ENCODE data around the gene NUBP2.

NUBP2 gene

DNA sequence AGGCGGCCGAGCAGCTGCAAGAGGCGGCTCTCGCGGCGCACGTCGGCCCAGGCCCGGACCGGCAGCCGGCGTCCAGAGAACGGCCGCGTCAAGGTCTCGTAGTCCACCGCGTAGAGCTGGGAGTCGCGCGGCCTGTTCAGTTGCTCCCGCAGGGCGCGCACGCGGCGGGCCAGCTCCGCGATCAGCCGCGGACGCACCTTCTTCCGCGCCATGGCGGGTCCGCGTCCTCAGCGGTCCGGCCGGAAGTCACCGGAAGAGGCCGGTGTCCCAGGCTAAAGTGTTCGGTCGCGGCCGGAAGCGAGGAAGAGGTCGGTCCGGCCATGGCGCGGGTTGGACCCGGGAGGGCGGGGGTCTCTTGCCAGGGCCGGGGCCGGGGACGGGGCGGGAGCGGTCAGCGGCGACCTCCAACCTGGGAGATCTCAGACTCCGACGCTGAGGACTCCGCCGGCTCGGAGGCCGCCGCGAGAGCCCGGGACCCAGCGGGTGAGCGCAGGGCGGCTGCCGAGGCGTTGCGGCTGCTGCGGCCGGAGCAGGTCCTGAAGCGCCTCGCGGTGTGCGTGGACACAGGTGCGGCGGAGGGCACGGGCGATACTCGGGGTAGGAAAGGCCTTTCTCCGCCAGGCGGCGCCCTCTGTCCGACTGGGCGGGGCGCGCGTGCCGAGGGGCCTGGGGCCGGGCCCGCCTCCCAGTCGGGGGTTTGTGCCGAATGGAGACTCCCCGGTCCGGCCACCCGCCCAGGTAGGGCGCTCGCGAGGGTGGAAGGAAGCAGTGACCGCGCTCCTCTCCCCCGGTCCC is 9.7 kb upstream of the NUBP2 start, which contains the start of gene MRPS34:
Gene MRPS34 (minus strand): TSS at position 227 of the 795 bp plus-strand sequence. CDS start 15 bp downstream, at position 212.
- peak; percentile 68 to 78 for DNase-seq

DNA sequence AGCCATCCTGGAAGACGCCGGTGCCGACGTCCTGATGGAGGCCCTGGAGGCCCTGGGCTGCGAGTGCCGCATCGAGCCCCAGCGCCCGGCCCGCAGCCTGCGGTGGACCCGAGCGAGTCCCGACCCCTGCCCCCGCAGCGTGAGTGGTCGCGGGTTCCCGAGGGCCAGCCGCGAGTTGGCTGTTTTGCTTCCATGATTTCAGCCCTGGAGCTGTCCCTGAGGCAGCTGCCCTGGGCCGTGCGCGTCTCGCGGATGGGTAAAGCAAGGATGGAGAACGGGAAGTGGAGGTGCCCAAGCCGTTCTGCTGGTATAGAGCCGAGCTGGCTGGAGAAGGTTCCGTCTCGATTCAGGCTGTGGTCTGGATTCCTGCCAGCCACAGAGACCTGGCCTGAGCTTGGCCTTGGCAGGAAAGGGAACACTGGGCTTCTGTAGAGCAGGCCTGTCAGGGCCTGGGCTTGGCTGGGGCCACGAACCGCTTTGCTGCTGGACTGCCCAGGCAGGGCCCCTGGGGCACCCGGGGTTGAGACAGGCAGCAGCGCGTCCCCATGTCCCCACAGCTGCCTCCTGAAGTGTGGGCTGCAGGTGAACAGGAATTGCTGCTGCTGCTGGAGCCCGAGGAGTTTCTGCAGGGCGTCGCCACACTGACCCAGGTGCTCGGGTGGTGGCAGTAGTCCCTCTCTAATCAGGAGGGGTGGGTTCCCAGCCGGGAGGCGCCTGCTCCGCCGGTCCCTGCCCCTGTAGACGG is 8.9 kb upstream of the NUBP2 start:
- no peak for DNase-seq

DNA sequence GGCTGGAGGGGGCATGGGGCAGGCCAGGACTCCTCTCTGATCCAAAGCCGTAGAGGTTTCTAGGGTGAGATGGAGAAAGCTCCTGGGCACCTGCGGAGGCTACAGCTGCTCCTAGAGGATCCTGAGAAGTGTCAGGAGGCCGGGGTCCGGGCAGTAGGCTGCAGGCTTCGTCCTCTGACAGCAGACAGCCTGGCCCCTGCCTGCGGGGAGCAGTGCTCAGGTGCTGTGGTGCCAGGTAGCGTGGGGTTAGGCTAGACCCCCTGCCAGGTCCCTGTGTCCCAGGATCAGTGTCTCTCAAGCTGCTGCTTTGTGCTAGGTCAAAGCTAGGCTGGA is 8.3 kb upstream of the NUBP2 start:
- DNase-seq: no peak

DNA sequence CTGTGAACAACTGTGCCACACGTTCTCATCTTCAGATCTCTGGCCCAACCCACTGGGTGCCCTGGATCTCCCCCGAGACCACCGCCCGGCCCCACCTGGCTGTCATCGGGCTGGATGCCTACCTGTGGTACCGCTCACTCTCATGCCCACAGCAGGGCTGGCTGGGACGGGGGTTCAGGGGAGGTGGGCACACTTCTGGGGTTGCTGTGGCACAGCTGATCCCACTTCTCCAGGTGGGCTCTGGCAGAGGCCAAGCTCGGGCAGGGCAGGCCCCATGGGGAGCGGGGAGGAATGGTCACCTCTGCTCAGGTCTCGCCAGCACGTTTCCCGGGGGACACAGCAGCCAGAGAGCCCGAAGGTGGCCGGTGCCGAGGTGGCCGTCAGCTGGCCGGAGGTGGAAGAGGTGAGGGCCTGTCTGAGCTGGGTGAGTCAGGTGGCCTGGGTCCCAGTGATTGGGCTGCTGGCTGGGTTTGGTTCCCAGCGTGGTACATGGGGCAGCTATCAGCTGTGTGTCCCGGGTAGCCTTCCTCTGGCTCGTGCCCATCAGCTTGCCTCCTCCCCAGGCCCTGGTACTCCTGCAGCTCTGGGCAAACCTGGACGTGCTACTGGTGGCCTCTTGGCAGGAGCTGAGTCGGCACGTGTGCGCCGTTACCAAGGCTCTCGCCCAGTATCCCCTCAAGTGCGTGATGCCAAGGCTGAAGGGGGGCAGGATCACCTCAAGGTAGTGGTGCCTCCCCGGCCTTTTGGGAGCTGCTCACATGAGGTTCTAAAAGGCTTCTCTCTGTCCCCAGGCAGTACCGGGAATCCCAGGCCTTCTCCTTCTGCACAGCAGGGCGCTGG is 7.5 kb upstream of the NUBP2 start:
- no peak for DNase-seq

DNA sequence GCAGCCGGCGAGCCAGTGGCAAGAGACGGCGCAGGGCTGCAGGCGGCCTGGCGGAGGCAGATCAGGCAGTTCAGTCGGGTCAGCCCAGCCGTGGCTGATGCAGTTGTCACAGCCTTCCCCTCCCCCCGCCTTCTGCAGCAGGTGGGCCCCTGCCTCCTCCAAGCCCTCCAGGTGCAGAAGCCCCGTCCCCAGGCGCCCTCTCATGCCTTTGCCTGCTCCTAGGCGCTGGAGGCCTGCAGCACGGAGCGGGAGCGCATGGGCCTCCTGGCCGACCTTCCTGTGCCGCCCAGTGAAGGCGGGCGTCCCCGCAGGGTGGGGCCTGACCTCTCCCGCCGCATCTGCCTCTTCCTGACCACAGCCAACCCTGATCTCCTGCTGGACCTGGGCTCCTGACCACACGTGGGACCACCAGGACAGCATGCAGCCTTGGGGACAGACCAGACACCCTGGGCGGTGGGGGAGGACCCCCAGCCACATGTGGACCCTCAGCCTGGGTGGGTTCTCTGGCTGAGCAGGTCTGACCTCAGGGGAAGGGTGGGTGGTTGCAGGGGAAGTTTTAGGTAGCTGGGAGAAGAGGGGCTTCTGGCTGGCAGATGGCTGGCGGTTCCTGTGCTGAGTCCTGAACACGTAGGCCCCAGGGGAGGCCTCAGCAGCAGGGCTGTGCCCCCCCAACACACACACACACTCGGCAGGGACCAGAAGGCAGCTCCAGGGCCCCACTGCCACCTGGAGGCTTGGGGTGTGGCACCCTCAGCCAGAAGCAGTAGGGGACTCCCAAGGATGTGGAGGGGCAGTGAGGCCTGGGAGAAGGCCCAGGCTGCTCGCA is 6.7 kb upstream of the NUBP2 start:
- DNase-seq: no peak

DNA sequence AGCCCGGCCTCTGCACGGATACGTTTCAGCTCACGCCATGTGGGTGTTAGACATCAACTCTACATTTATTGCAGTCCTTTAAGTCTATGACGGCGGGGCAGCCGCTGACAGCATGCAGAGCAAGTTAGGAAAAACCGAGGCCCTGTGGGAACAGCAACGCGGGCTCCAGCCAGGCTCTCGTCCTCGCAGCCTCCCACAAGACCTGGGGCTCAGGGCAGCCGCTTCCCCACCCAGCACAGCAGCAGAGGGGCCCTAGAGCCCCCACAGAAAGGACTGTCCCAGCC is 6.1 kb upstream of the NUBP2 start:
- DNase-seq: no peak

DNA sequence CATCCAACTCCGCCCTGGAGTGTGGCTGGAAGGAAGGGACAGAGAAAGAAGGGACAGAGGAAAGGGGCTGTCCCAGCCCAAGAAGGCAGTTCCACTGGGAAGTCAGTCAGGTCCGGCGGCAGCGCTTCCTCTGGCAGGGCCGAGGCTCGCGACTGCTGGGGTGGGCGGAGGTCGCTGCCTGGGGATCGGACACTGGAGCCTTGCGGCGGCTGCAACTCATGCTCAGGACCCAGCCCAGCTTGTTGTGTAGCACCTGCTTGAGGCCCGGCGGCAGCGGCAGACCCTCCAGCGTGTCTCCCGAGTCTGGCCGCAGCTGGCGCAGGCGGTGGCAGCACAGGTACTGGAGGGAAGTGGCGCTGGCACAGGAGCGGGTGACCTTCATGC is 5.8 kb upstream of the NUBP2 start:
- DNase-seq: no peak

DNA sequence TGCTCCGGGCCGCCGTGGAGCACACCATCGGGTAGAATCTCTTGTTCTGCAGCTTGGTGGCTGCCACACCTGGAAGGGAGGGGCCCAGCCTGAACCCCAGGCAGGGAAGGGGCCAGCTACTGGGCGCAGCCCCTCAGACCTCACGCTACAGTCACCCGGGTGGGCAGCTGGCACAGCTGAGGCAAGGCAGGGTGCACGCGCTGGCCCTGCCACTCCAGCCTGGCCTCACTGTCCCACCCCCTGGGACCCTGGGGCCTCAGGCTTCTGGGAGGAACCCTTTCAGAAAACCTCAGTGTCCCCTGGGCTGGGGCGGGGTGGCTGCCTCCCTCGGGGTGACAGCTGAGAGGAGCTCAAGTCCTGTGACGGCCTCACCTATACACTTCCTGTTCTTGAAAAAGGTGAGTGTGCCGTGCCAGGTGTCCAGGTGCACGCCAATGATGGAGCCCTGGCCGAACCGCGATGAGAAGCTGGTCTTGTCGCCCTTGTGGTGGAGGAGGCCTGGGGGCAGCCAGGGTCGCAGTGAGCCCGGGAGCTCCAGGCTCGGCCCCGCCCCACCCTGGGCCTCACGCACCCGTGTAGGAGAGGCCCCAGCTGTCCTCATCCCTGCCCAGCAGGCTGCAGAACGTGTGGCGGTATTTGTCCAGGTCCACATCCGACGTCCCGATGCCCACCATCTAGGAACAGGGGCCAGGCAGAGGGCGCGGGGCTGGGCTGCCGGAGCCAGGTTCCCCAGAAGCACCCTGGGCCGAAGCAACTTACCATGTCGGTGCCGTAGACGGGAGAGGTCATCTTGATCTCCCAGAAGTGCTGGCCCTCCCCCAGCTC is 5.2 kb upstream of the NUBP2 start:
- no peak for DNase-seq

DNA sequence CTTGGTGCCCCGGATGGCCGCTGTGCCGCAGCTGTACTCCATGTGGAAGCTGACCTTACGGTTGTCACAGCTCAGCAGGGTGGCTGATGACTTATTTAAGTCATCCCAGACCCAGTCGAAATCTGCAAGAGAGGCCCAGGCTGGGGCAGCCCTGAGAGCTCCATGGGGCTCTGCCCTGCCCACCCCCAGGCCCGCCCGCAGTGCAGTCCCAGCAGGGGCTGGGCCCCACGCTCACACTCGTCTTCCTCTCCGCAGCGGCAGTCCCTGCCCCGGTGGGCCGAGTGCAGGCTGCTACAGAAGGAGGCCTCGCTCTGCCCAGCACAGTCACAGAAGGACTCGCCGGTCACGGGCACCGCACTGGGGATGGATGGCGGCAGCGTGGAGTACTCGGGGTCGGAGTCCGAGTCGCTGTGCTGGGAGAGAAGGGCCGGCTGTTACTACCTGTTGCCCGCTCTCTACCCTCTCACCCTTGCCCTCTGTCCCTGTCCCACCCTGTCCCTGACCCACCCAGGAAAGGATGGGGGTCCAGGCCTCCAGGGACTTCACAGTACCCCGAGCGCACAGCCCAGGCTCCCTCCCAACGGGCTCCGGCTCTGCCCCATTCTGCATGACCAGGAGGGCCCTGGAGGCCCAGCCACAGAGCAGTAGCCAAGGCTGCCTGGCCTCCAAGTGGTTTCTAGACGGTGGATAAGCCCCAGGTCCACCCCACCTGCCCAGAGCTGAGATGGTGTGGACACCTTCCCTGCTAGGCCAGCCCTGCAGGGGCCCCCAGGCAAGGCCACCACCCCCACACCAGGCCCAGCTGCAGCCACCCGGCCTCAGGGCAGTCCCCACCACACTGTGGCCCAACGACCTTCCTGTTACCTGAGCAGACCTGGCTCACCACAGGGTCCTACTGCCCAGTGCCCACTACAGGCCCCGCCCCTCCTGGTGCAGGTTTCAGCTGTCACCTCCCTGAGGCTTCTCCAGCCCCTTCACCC is 4.3 kb upstream of the NUBP2 start:
- DNase-seq: no peak

DNA sequence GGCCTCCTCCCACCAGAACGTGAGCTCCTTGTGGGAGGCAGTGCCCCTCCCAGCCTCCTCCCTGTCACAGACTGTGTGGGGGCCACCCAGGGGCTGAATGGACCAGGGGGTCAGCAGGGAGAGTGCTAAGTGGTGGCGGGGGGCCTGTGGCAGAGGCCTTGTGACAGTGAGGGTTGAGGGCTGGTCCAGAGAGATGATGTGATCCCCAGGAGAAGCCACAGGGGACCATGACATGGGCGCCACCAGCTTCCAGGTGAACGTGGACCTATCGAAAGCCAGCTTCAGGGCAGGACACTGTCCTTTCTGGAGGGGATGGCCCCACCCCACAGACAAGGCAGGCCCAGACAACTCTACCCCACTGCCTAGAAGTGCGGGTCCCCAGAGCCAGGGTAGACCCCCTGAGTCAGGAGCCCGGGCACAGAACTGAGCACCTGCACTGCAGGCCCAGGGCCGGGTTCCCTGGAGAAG is 3.5 kb upstream of the NUBP2 start:
- no peak for DNase-seq

DNA sequence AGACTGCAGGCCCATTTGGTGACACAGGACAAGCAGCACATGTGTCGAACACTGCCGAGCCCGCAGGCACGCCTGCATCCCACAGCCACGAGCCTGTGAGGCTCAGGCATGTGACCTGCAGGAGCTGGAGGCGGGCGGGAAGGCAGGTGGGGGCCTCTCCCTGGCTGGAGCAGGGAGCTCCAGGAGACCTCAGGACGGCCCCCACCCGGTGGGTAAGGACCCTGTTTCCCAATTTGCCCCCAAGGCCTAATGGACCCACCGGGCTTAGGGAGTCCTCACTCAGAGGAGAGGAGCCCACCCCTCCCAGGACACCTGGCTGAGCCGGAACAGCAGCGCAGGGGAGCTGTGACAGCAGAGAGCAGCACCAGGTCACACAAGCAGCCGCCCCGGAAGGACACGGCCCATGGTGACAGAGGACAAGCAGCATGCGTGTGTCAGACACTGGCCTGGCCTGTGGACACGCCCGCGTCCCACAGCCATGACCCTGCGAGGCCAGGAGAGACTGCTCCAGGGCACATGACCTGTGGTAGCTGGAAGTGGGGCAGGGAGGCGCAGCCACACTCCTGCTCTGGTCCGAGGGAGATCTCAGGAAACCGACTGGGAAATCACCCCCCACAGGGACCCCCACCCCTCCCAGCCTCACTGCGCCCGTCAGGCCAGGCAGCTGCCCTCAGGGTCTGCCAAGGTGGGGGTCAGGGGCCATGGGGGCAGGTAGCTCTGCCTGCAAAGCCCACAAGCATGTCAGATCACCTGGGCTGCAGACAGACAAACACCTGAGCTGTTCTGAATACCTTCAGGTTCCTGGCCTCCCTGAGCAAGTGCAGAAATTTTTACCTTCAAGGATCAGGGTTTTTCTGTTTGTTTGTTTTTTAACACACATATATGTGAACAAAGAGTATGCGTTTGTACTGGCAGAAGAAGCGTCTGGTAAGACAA is 2.8 kb upstream of the NUBP2 start:
- no peak for DNase-seq

DNA sequence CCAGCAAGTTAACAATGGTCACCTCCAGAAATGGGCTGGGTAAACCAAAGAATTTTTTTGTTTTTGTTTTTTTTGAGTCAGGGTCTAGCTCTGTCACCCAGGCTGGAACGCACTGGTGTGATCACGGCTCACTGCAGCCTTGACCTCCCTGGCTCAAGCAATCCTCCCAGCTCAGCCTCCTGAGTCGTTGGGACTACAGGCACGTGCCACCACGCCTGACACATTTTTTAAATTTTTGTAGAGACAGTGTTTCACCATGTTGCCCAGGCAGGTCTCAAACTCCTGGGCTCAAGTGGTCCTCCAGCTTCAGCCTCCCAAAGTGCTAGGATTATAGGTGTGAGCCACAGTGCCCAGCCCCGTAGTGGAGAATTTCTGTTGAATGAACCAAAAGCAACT is 2.1 kb upstream of the NUBP2 start:
- DNase-seq: no peak

DNA sequence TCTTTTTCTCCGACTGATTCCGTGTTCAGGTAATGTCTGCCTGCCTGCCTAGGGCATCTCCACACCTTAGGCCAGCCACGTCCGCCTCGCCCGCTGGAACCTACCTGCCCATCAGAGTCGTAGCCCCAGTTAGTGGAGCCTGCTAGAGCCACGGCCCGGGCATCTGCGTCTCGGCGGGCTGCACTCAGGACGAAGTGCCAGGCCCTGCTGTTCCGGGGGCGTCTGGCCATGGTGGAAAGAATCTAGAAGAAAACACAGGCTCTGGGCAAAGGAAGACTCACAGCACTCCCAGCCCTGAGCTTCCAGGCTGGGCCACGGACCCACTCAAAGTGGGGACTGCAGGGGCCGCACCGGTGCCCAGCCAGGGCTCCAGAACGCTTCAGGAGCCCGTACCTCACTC is 1.5 kb upstream of the NUBP2 start:
- no peak for DNase-seq

DNA sequence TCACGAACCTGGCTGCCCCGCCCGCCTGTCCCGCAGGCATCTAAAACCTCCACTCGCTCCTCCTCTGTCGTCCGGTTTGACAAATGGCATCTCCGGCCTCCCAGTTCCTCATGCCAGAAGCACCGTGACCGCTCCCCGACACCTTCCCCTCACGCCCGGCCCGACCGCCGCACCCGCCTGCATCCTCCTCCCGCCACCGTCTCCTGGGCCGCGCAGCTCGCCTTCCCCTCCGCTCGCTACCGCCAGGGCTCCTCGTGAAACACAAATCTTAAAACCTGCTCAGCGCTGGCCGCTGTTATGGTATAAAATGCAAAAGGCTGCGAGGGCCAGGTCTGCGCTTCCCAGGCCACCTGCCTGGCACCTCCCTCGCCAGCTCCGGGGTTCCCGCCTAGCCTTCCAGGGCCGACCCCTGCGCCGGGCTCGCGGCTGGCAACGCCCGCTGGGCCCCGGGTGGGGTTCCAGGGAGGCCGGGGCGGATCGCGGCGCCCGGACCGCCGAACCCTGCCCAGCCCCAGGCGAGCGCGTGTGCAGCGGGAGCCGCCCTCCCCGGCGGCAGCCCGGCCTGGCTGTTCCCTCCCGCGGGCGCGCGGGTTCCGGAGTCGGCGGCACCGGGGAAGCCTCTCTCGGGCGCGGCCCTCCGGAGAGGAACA is 877 bp upstream of the NUBP2 start:
- no peak for DNase-seq

DNA sequence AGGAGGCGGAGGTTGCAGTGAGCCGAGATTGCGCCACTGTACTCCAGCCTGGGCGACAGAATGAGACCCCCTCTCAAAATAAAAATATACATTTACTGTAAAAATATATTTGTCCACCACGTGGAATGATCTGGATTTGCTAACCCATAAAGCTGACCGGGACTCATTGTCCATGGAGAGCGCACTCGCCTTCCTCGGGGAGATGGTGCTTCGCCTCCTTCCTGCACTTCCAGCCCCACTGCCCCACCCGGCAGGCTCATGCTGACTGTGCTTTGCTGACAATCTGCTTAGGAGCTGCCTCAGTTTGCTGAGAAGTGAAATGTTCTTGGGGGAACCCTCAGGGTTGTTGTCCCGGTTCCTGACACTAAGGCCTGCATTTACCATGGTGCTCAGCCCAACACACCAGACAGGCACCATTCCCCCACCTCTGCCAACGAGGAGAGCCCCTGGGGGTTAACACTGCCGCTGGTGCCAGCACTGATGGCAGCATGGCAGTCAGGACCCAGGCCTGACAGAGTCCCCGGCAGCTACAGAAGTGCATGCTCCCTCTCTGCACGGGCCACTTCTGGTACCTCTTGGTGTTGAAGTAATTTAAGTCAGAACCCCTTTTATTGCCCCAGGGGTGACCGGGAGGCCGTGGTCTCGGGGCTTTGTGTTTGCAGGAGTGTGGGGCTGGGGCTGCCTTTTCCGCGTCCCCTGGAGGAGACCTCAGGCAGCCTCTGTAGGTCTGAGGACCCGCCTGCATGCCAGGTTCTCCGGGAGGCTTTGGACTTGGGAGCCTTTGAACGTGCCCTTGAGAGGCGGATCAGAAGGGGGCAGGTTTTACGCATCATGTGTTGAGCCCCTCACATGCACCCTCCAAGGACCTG is 2.5 kb downstream of the NUBP2 start:
- DNase-seq: no peak

DNA sequence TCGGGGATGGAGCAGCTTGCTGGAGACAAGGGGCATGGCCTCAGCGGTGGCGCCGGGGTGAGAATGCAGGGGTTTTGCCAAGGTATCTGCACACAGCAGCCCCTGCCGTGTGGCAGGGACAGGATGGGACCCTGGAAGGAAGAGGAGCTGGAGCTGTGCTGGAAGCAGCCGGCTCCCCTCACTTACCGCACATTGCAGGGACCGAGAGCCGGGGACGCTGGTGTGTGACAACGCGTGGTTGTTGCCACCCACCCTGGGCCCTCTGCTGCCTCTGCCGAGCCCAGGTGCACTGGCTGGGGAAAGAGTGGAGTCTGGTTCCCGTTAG is 3.0 kb downstream of the NUBP2 start:
- no peak for DNase-seq

DNA sequence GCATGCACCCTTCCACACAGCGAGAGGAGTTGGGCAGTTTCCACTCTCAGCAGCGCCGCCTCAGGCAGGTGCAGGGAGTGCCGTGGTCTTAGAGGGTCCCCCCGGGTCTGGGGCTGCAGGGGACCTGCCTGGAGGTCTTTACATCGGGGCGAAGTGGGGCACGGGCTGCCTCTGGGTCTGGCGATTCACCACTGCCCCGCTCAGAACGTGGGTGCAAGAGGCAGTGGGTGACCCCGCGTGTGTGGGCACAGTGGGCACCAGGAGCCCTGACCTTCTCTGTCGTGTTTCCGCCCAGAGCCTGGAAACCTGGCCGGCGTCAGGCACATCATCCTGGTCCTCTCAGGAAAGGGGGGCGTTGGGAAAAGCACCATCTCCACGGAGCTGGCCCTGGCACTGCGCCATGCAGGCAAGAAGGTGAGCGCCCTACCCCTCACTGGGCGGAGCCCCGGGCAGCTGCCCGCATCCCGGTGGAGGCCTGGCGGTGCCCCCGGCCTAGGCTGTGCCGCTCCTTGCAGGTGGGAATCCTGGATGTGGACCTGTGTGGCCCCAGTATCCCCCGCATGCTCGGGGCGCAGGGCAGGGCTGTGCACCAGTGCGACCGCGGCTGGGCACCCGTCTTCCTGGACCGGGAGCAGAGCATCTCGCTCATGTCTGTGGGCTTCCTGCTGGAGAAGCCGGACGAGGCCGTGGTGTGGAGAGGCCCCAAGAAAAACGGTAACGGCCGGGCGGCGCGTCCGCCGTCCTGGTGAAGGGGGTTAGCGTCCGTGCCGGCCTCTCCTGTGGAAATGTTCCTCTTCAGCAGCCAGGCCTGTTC is 3.7 kb downstream of the NUBP2 start:
- DNase-seq: no peak

DNA sequence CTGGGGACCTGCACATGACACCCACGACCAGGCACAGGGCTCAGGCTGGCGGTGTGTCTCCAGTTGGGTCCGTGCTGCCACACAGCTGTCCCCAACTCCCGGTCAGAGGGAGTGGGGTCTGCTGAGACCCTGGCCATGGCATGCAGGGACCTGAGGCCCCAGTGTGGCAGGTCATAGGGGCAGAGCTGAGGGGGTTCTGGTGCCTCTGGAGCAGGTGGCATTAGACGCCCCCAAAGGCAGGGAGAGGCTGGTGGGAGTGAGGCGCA is 4.2 kb downstream of the NUBP2 start:
- DNase-seq: no peak

Data from stimulated activated CD4-positive, alpha-beta T cell treated with anti-CD3 and anti-CD28 coated beads, Interleukin-4, amount 100 ng/mL, for 4 hours (primary cell).